Measurements from ENCODE around the gene DTL. TPM values are rescaled to one million over a fixed set of nuclear protein-coding genes. Genes with fewer than 3 reads are reported as not detected.

The DTL gene
- total RNA-seq, 2 experiments from 2014 or later = 61.7 to 64.4 TPM

- BruUV-seq (replicated peaks) = no TSS peak
- Histone ChIP-seq H3K36me3 (ENCODE audit: insufficient read depth, low read length) (no peaks in the 10 kb centered on the region), H2AFZ (ENCODE audit: low read length) (no peak overlapping the region), H3K79me2 (ENCODE audit: insufficient read depth, low read depth, low read length) (no peaks in the 10 kb centered on the region), H3K9me2 (ENCODE audit: insufficient read depth, low read length) (no peaks in the 10 kb centered on the region), H3K4me3 (ENCODE audit: low read depth, low read length, poor library complexity, severe bottlenecking) (no peak overlapping the region), H3K4me2 (ENCODE audit: low read length) (no peak overlapping the region), H4K20me1 (ENCODE audit: insufficient read depth, low read length) (no peaks in the 10 kb centered on the region), H3K4me1 (ENCODE audit: insufficient read depth, low read length, poor library complexity, severe bottlenecking) (no peaks in the 10 kb centered on the region), H3K27ac (ENCODE audit: low read depth, low read length, poor library complexity, severe bottlenecking) (no peak overlapping the region), H3K9me3 (ENCODE audit: low read length) (no peaks in the 10 kb centered on the region)
- TF ChIP-seq EZH2phosphoT487 (IDR thresholded peaks at IDR 0.05; ENCODE audit: borderline replicate concordance, low read depth, low read length) (no peak), CTCF (conservative IDR thresholded peaks at IDR 0.05; ENCODE audit: low read length) (no peak)
- DNase-seq (ENCODE audit: low spot score) = no peak
- CTCF ChIA-PET (ENCODE audit: unreplicated experiment) = no interaction called here
- intact Hi-C loops (cut with micrococcal nuclease; ENCODE audit: unreplicated experiment) = no loop called here
- POLR2A ChIA-PET = interaction anchor here (0.6 kb wide), 1 partner anchor 167 kb away, joined by 3 read pairs; no protein-coding TSS in a partner anchor
Measured at GRCh38 chr1:212149566-212149965, 114.0 kb downstream of the DTL start.

GRCh38 chr1:212152308-212152693 is 116.8 kb downstream of the DTL start:
- no peak overlapping the region for H2AFZ ChIP-seq (ENCODE audit: low read length)
- TF ChIP-seq CTCF (conservative IDR thresholded peaks at IDR 0.05; ENCODE audit: low read length) (no peak), EZH2phosphoT487 (IDR thresholded peaks at IDR 0.05; ENCODE audit: borderline replicate concordance, low read depth, low read length) (no peak)
- no TSS peak for BruUV-seq (replicated peaks)

GRCh38 chr1:212152869-212153268 is 117.3 kb downstream of the DTL start:
- no peaks in the 10 kb centered on the region for H4K20me1 ChIP-seq (ENCODE audit: insufficient read depth, low read length)
- intact Hi-C loops (cut with micrococcal nuclease; ENCODE audit: unreplicated experiment) = no loop called here
- no peak for TF ChIP-seq CTCF (conservative IDR thresholded peaks at IDR 0.05; ENCODE audit: low read length)
- TF ChIP-seq EZH2phosphoT487 (IDR thresholded peaks at IDR 0.05; ENCODE audit: borderline replicate concordance, low read depth, low read length) = no peak
- no peak for DNase-seq (ENCODE audit: low spot score)
- H3K4me2 ChIP-seq (ENCODE audit: low read length) = no peak overlapping the region
- H3K79me2 ChIP-seq (ENCODE audit: insufficient read depth, low read depth, low read length) = no peaks in the 10 kb centered on the region
- H2AFZ ChIP-seq (ENCODE audit: low read length) = no peak overlapping the region
- CTCF ChIA-PET (ENCODE audit: unreplicated experiment) = no interaction called here
- no peaks in the 10 kb centered on the region for H3K36me3 ChIP-seq (ENCODE audit: insufficient read depth, low read length)
- no peak overlapping the region for H3K27ac ChIP-seq (ENCODE audit: low read depth, low read length, poor library complexity, severe bottlenecking)
- no peaks in the 10 kb centered on the region for H3K9me2 ChIP-seq (ENCODE audit: insufficient read depth, low read length)
- no peak overlapping the region for H3K4me3 ChIP-seq (ENCODE audit: low read depth, low read length, poor library complexity, severe bottlenecking)
- H3K4me1 ChIP-seq (ENCODE audit: insufficient read depth, low read length, poor library complexity, severe bottlenecking) = no peaks in the 10 kb centered on the region
- POLR2A ChIA-PET = interaction anchor here (0.5 kb wide), 1 partner anchor 275 kb away, joined by 3 read pairs; no protein-coding TSS in a partner anchor
- BruUV-seq (replicated peaks) = no TSS peak
- H3K9me3 ChIP-seq (ENCODE audit: low read length) = no peaks in the 10 kb centered on the region

More at GRCh38 chr1:212152308-212152693, 116.8 kb downstream of the DTL start:
- Histone ChIP-seq H3K9me3 (ENCODE audit: low read length) (no peaks in the 10 kb centered on the region), H3K4me3 (ENCODE audit: low read depth, low read length, poor library complexity, severe bottlenecking) (no peak overlapping the region), H3K9me2 (ENCODE audit: insufficient read depth, low read length) (no peaks in the 10 kb centered on the region), H3K36me3 (ENCODE audit: insufficient read depth, low read length) (no peaks in the 10 kb centered on the region), H3K27ac (ENCODE audit: low read depth, low read length, poor library complexity, severe bottlenecking) (no peak overlapping the region), H3K4me1 (ENCODE audit: insufficient read depth, low read length, poor library complexity, severe bottlenecking) (no peaks in the 10 kb centered on the region), H4K20me1 (ENCODE audit: insufficient read depth, low read length) (no peaks in the 10 kb centered on the region), H3K79me2 (ENCODE audit: insufficient read depth, low read depth, low read length) (no peaks in the 10 kb centered on the region), H3K4me2 (ENCODE audit: low read length) (no peak overlapping the region)
- POLR2A ChIA-PET = interaction anchor here (0.5 to 1.5 kb wide), 5 partner anchors 10 to 275 kb away, joined by 3 to 12 read pairs (median 3); no protein-coding TSS in a partner anchor
- intact Hi-C loops (cut with micrococcal nuclease; ENCODE audit: unreplicated experiment) = no loop called here
- no peak for DNase-seq (ENCODE audit: low spot score)
- CTCF ChIA-PET (ENCODE audit: unreplicated experiment) = interaction anchor here (0.5 kb wide), 1 partner anchor 34 kb away, joined by 4 read pairs; no protein-coding TSS in a partner anchor

Measured in OCI-LY7 (cell line).